Prostate gland (tissue), 2 donors: ENCODE results near the gene CCT7. TPM values are rescaled to one million over a fixed set of nuclear protein-coding genes. Genes with fewer than 3 reads are reported as not detected.

Experiments
- small RNA-seq, 2 donors: library from RNA; depleted of rRNA; stranded (forward); fragments of <200 nt; gene quantifications; one replicate each; pipeline ENCODE3, GENCODE V24; 2016
- total RNA-seq, 2 donors: library from RNA; depleted of rRNA; stranded (reverse); fragments of >200 nt; gene quantifications; one replicate each; pipeline ENCODE4 v1.1.0, GENCODE V29; 2016

CCT7 gene
- total RNA-seq, 2 donors from 2014 or later, result 206 to 242 TPM

Small RNA genes within 50 kb of the gene (small RNA-seq; reads per million reads assigned to genes)
- 0 reads per million in 2 donors for gene RNU6-111P

Other genes starting within 250 kb of the CCT7 start
- 10 to 100 TPM; 12.8 to 23.2 TPM for gene SFXN5, start 162.6 kb upstream of the CCT7 start, total RNA-seq
- gene RAB11FIP5, start 121.4 kb upstream of the CCT7 start, total RNA-seq, result 10 to 100 TPM; 24.1 to 47.7 TPM
- not detected for gene NOTO, start 31.7 kb upstream of the CCT7 start, total RNA-seq
- 10 to 100 TPM; 12.5 to 36.6 TPM for gene SMYD5, start 20.1 kb upstream of the CCT7 start, total RNA-seq
- gene PRADC1, start 1.1 kb upstream of the CCT7 start, total RNA-seq, result 10 to 100 TPM; 21.4 to 26.3 TPM
- 1 to 10 TPM; 4.2 to 7.4 TPM for gene FBXO41, start 50.2 kb downstream of the CCT7 start, total RNA-seq
- gene EGR4, start 59.2 kb downstream of the CCT7 start, total RNA-seq, result 10 to 100 TPM in 1 of 2 donors, not detected in 1; 11.4 TPM
- gene ALMS1, start 151.5 kb downstream of the CCT7 start, total RNA-seq, result 10 to 100 TPM; 18.5 to 69.3 TPM